Fibroblast of villous mesenchyme (primary cell): ENCODE results near the gene CBS. TPM values are rescaled to one million over a fixed set of nuclear protein-coding genes. Genes with fewer than 3 reads are reported as not detected.
A peak's percentile ranks its signal among the peaks of the same experiment; 100 is the strongest.

Source experiments
- DNase-seq: peaks from one replicate; pipeline ENCODE4 v3.0.0-alpha.2; 2010; ENCODE audit warnings: low read depth
- H3K4me3 ChIP-seq: 2 replicates; pipeline ENCODE4 v1.5.1; 2011; ENCODE audit warnings: low read depth, mild to moderate bottlenecking, low read length
- total RNA-seq: library from RNA; depleted of rRNA; stranded (reverse); fragments of >200 nt; gene quantifications from 2 replicates; pipeline ENCODE4 v1.2.3, GENCODE V29; 2012
- TF ChIP-seq, protein P1 (sequence below): IDR thresholded peaks from 2 replicates; pipeline ENCODE4 v1.5.1; 2012; ENCODE audit warnings: low read depth, mild to moderate bottlenecking, low read length; ENCODE audit not compliant: insufficient read depth

Gene CBS
- total RNA-seq, 1 donor: 44.5 TPM

- DNase-seq: no peak
- TF ChIP-seq, protein P1, sequence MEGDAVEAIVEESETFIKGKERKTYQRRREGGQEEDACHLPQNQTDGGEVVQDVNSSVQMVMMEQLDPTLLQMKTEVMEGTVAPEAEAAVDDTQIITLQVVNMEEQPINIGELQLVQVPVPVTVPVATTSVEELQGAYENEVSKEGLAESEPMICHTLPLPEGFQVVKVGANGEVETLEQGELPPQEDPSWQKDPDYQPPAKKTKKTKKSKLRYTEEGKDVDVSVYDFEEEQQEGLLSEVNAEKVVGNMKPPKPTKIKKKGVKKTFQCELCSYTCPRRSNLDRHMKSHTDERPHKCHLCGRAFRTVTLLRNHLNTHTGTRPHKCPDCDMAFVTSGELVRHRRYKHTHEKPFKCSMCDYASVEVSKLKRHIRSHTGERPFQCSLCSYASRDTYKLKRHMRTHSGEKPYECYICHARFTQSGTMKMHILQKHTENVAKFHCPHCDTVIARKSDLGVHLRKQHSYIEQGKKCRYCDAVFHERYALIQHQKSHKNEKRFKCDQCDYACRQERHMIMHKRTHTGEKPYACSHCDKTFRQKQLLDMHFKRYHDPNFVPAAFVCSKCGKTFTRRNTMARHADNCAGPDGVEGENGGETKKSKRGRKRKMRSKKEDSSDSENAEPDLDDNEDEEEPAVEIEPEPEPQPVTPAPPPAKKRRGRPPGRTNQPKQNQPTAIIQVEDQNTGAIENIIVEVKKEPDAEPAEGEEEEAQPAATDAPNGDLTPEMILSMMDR: no peak
- no peak overlapping the region for H3K4me3 ChIP-seq
Observed at GRCh38 chr21:43034826-43035225, 40.8 kb downstream of the CBS start.

DNA sequence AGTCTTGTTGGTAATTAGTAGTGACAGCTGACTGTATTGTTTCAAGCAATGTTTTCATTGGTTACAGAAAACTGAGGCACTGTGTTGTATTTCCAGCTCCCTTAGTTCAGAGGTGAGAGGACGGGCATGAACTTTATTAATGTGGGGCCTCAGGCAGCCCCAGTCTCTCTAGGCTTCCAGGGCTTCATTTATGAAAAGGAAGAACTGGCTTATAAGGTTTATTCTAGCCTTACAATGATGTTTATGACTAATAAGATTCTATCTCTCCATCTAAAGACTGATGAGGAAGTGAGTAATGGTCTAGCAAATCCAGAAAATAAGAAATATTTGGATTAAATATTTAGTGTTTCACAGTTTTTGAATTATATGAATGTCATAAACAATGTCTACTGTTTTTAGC lies 41.5 kb downstream of the CBS start:
- no peak overlapping the region for H3K4me3 ChIP-seq
- peak; percentile 6 for DNase-seq
- TF ChIP-seq, protein P1: no peak

DNA sequence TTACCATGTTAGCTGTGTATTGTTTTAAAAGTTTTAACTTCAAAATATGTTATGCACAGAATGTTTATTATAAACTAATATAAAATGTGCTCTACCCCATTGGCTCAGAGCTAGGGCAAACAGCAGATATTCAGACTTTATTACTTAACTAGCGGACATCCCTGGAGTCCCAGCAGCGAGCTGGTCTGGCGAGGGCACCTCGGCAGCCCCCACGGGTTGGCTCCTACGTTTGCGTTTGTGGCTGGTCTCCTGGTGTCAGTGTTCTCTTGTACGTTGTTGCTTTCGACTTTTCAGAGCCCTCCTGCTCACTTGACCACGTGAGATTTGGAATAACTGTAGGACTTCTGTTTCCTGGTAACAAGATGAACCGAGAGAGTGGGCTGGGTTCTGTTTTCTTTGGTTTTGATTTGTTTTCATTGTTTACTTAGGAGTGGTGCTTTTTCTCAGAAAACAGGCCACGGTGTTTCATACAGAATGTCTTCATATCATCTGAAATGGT lies 44.5 kb downstream of the CBS start:
- TF ChIP-seq, protein P1: no peak
- DNase-seq: peak; percentile 69
- no peak overlapping the region for H3K4me3 ChIP-seq

- no peak overlapping the region for H3K4me3 ChIP-seq
- DNase-seq: no peak
- TF ChIP-seq, protein P1: no peak
Observed at GRCh38 chr21:43029785-43030184, 45.9 kb downstream of the CBS start.

- no peak for DNase-seq
- TF ChIP-seq, protein P1: no peak
Observed at GRCh38 chr21:43027846-43028731, 47.5 kb downstream of the CBS start.

DNA sequence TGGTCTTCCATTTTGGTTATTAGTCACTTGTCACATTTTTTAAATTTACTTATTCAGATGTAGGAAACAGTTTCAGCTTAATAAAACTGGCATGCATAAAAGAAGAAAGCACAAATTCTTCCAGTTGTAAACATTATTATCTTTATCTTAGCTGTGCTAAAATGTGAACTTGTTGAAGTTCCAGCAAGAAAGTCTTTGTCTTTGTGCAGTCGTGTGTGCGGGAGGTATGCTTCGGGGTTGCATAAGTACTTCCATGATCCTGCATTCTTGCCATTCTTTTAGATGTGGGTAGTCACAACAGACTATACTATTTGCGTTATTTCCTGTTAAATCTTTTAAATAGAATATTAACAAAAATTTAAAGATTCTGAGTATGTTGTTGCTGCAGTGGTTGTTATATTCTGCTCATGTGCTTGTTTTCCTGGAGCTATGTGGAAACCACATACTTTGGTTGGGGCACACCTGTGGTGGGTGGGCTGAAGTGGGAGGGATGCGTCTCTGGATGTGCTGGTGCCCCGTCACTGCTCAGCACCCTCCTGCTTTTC lies 49.9 kb downstream of the CBS start:
- peak; percentile 78 for DNase-seq
- no peak overlapping the region for H3K4me3 ChIP-seq
- TF ChIP-seq, protein P1: no peak

More at GRCh38 chr21:43027846-43028731, 47.5 kb downstream of the CBS start:
- H3K4me3 ChIP-seq: no peak overlapping the region
